ENCODE results near the gene DNPH1. TPM values are rescaled to one million over a fixed set of nuclear protein-coding genes. Genes with fewer than 3 reads are reported as not detected.

DNPH1 gene
- total and polyA plus RNA-seq, 10 of the 15 experiments (the other 5 are each of a cell fraction or from before 2014, with no cell fraction given), result 7.0 to 136 (median 67.7) TPM

DNA sequence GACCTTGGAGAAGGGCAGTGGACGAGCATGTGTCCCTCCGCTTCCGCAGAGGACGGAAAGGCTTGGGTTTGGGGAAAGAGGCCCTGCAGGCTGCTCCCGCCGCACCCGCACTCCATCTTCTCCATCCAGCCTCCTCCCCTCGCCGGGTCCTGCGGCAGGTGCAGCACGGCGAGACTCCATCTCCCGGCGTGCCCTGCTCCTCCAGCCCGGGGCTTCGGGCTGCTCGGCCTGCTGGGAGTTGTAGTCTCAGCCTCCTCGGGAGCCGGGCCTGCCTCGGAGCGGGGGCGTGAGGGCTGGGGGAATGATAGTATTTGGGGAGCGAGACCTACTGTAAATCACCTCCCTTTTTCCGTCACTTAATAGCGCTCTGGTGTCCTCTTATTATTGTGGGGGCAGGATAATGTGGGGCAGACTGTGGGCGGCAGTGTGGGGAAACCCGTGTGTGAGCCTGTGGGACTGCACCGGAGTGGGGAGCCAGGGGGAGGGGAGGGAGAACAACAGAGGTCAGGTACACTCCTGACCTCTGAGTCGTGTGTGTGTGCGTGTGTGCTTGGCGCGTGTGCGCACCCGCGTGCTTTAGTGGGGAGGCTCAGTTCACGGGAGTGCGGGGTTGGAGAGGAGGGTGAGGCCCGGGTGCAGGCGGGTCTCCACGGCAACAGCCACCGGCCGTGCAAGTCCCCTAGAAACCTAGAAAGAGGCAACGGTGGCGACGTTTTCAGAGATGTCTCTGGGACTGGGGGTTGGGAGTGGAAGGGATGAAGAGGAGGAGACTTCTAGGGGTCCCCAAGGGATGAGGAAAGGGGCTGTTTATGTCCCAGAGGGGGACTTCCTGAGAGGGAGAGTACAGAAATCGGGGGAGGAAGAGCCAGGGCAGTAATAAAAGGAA is 18.1 kb upstream of the DNPH1 start (continued):
- TF ChIP-seq SMC3 (IDR thresholded peaks at IDR 0.05; ENCODE audit: borderline replicate concordance, low read length) (0 out of 2 replicates have a peak, but pooled peaks have one; percentile 12), RCOR1 (conservative IDR thresholded peaks at IDR 0.05; ENCODE audit: low read depth, low read length) (no peak), ESRRA (IDR thresholded peaks at IDR 0.05; ENCODE audit: low read length) (0 out of 2 replicates have a peak, but pooled peaks have one; percentile 27), POU2F2 (IDR thresholded peaks at IDR 0.05; ENCODE audit: borderline replicate concordance, low read depth, low read length) (no peak; the same call in 2 of the 3 replicates), SUZ12 (IDR thresholded peaks at IDR 0.05; ENCODE audit: unreplicated experiment) (no peak), TAF1 (IDR thresholded peaks at IDR 0.05; ENCODE audit: borderline replicate concordance, low read depth, low read length) (no peak), BACH1 (IDR thresholded peaks at IDR 0.05; ENCODE audit: borderline replicate concordance) (peak; percentile 74; the same call in 1 of the 2 replicates), RAD21 (IDR thresholded peaks at IDR 0.05; ENCODE audit: insufficient read depth, low read depth, low read length) (no peak), ZSCAN29 (IDR thresholded peaks at IDR 0.05) (no peak), KAT2A (conservative IDR thresholded peaks at IDR 0.05; ENCODE audit: control insufficient read depth, low read depth, low read length) (no peak), POLR2A (IDR thresholded peaks at IDR 0.05; ENCODE audit: low read depth, low read length) (peak; percentile 60), PAX5 (IDR thresholded peaks at IDR 0.05; ENCODE audit: borderline replicate concordance, low read depth, low read length) (no peak), NBN (IDR thresholded peaks at IDR 0.05) (peak; percentile 83), PAX8 (IDR thresholded peaks at IDR 0.05) (no peak)
- TF ChIP-seq, protein P1, sequence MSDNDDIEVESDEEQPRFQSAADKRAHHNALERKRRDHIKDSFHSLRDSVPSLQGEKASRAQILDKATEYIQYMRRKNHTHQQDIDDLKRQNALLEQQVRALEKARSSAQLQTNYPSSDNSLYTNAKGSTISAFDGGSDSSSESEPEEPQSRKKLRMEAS (IDR thresholded peaks at IDR 0.05; ENCODE audit: low read depth, low read length), result peak; percentile 2; the same call in 1 of the 2 replicates
- TF ChIP-seq, protein P2, sequence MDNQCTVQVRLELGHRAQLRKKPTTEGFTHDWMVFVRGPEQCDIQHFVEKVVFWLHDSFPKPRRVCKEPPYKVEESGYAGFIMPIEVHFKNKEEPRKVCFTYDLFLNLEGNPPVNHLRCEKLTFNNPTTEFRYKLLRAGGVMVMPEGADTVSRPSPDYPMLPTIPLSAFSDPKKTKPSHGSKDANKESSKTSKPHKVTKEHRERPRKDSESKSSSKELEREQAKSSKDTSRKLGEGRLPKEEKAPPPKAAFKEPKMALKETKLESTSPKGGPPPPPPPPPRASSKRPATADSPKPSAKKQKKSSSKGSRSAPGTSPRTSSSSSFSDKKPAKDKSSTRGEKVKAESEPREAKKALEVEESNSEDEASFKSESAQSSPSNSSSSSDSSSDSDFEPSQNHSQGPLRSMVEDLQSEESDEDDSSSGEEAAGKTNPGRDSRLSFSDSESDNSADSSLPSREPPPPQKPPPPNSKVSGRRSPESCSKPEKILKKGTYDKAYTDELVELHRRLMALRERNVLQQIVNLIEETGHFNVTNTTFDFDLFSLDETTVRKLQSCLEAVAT (IDR thresholded peaks at IDR 0.05), result peak; percentile 46; the same call in 1 of the 2 replicates
- TF ChIP-seq, protein P3, sequence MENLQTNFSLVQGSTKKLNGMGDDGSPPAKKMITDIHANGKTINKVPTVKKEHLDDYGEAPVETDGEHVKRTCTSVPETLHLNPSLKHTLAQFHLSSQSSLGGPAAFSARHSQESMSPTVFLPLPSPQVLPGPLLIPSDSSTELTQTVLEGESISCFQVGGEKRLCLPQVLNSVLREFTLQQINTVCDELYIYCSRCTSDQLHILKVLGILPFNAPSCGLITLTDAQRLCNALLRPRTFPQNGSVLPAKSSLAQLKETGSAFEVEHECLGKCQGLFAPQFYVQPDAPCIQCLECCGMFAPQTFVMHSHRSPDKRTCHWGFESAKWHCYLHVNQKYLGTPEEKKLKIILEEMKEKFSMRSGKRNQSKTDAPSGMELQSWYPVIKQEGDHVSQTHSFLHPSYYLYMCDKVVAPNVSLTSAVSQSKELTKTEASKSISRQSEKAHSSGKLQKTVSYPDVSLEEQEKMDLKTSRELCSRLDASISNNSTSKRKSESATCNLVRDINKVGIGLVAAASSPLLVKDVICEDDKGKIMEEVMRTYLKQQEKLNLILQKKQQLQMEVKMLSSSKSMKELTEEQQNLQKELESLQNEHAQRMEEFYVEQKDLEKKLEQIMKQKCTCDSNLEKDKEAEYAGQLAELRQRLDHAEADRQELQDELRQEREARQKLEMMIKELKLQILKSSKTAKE (IDR thresholded peaks at IDR 0.05; ENCODE audit: low read depth, poor library complexity, severe bottlenecking), result peak; percentile 34
- TF ChIP-seq, protein P4, sequence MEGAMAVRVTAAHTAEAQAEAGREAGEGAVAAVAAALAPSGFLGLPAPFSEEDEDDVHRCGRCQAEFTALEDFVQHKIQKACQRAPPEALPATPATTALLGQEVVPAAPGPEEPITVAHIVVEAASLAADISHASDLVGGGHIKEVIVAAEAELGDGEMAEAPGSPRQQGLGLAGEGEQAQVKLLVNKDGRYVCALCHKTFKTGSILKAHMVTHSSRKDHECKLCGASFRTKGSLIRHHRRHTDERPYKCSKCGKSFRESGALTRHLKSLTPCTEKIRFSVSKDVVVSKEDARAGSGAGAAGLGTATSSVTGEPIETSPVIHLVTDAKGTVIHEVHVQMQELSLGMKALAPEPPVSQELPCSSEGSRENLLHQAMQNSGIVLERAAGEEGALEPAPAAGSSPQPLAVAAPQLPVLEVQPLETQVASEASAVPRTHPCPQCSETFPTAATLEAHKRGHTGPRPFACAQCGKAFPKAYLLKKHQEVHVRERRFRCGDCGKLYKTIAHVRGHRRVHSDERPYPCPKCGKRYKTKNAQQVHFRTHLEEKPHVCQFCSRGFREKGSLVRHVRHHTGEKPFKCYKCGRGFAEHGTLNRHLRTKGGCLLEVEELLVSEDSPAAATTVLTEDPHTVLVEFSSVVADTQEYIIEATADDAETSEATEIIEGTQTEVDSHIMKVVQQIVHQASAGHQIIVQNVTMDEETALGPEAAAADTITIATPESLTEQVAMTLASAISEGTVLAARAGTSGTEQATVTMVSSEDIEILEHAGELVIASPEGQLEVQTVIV (IDR thresholded peaks at IDR 0.05; ENCODE audit: borderline replicate concordance, partially characterized antibody), result peak; percentile 36
- TF ChIP-seq, protein P5, sequence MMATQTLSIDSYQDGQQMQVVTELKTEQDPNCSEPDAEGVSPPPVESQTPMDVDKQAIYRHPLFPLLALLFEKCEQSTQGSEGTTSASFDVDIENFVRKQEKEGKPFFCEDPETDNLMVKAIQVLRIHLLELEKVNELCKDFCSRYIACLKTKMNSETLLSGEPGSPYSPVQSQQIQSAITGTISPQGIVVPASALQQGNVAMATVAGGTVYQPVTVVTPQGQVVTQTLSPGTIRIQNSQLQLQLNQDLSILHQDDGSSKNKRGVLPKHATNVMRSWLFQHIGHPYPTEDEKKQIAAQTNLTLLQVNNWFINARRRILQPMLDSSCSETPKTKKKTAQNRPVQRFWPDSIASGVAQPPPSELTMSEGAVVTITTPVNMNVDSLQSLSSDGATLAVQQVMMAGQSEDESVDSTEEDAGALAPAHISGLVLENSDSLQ (IDR thresholded peaks at IDR 0.05), result no peak
- TF ChIP-seq, protein P6, sequence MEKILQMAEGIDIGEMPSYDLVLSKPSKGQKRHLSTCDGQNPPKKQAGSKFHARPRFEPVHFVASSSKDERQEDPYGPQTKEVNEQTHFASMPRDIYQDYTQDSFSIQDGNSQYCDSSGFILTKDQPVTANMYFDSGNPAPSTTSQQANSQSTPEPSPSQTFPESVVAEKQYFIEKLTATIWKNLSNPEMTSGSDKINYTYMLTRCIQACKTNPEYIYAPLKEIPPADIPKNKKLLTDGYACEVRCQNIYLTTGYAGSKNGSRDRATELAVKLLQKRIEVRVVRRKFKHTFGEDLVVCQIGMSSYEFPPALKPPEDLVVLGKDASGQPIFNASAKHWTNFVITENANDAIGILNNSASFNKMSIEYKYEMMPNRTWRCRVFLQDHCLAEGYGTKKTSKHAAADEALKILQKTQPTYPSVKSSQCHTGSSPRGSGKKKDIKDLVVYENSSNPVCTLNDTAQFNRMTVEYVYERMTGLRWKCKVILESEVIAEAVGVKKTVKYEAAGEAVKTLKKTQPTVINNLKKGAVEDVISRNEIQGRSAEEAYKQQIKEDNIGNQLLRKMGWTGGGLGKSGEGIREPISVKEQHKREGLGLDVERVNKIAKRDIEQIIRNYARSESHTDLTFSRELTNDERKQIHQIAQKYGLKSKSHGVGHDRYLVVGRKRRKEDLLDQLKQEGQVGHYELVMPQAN (conservative IDR thresholded peaks at IDR 0.05), result peak; percentile 43; the same call in 1 of the 2 replicates
